HG03521 (cell line): Measurements from ENCODE around the gene OR2T5.
"Not testable (repeated sequence)": the region's sequence is repeated elsewhere in the genome, so short reads cannot be mapped to it uniquely, and the experiment has no call there.

Source experiments
- ATAC-seq: cut with Tn5 transposase; IDR thresholded peaks from one replicate; pipeline ENCODE4 v1.9.1; 2021; ENCODE audit warnings: mild to moderate bottlenecking, moderate library complexity; ENCODE audit not compliant: unreplicated experiment

OR2T5 gene

DNA sequence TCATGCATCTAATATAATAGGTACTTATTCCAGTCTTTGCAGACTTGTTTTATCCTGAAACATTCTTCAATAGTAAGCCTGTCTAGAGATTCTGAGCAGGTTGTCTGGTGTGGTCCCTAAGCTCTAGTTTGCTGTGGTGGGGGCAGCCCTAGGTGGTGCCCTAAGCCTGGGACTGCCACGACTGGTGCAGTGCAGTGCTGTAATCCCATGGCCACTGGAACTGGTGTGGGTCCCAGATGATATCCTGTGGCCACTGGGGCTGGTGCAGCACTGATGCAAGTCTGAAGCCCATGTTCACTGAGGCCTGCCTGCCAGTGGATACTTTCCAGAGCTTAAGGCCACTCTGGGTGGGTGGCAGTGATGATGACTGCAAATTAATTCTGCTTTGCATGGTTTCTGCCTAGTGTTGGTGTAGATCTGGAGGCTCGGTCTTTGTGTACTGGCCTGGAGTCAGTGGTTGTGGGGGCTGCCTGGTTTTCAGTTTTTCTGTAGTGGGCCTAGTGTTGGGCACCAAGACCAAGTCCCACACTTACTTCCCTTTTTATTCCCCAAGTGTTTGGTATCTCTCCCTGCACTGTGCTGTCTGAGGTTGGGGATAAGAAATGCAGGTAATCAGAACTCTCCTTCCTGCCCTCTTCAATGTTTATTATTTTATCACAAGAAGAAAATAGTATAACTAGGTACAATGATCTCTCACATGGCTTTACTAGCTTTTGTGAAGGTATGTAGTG lies 12.1 kb downstream of the OR2T5 start:
- ATAC-seq: not testable (repeated sequence)

GRCh38 chr1:248507773-248508172 lies 19.4 kb downstream of the OR2T5 start, which contains the start of gene OR2G6:
TSS of gene OR2G6 (plus strand) at chr1:248508073. CDS start at chr1:248521647, 13,574 bp downstream.
- ATAC-seq: not testable (repeated sequence)

GRCh38 chr1:248510217-248510616 lies 21.8 kb downstream of the OR2T5 start:
- not testable (repeated sequence) for ATAC-seq

DNA sequence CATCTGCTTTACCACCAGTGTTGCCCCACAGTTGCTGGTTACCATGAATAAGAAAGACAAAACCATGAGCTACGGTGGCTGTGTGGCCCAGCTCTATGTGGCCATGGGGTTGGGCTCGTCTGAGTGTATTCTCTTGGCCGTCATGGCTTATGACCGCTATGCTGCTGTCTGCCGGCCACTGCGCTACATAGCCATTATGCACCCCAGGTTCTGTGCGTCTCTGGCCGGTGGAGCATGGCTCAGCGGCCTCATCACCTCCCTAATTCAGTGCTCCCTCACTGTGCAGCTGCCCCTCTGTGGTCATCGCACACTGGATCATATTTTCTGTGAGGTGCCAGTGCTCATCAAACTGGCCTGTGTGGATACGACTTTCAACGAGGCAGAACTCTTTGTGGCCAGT lies 33.5 kb downstream of the OR2T5 start:
- ATAC-seq: no peak

GRCh38 chr1:248537449-248537848 lies 49.1 kb downstream of the OR2T5 start:
- not testable (repeated sequence) for ATAC-seq
